HG02981 (cell line): ENCODE results near the gene SPECC1.
A peak's percentile ranks its signal among the peaks of the same experiment; 100 is the strongest.
"Not testable (repeated sequence)": the region's sequence is repeated elsewhere in the genome, so short reads cannot be mapped to it uniquely, and the experiment has no call there.

Experiments
- ATAC-seq: cut with Tn5 transposase; IDR thresholded peaks from one replicate; pipeline ENCODE4 v1.9.1; 2021; ENCODE audit warnings: mild to moderate bottlenecking, moderate library complexity; ENCODE audit not compliant: unreplicated experiment

SPECC1 gene

DNA sequence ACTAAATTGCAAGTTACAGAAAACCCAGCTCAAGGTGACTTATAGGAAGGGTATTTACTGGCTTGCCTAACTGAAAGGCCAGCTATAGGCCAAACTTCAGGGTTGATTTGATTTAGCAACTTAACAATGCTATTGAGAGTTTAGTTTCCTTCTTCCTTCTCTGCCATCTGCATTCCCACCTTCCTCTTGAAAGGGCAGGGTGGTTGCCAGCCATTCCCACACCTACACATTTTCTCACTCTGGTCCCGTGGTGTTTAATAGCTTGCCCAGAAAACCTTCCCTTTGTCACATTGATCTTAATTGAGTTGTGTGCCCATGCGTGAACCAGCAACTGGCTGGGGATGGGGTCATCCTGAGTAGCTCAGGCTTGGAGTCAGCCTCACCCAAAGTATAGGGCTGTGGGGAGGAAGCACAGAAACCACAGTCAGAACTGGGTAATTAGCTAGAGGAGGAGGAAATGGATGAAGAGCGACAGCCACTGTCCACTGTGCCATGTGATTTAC, 194.7 kb downstream of the SPECC1 start:
- no peak for ATAC-seq

DNA sequence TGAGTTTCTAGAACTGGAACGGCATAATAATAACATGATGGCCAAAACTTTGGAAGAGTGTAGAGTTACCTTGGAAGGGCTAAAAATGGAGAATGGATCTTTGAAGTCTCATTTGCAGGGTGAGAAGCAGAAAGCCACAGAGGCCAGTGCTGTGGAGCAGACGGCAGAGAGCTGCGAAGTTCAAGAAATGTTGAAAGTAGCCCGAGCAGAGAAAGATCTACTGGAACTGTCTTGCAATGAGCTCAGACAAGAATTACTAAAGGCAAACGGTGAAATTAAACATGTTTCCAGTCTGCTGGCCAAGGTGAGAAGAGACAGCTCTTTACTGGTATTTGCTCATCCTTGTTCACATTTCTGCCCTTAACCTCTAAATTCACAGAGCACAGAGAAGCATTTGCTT, 196.4 kb downstream of the SPECC1 start:
- ATAC-seq, result no peak

DNA sequence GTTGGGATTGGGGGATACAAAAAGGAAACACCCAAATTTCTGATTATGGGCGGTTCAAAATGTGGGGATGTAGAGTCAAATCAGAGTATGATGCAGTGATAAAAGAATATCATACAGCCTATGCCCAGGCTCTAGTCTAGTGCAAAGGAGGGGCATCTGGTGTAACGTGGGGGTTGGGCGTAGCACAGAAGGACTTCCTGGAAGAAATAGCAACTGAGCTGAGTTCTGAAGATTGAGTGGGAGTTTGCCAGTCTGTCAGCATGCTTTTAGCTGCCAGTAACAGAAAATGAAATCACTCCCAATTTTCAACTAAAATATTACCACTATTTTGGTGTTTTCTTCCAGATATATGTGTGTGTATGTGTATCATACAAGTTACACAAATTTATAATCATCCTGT, 196.9 kb downstream of the SPECC1 start:
- ATAC-seq, result no peak

DNA sequence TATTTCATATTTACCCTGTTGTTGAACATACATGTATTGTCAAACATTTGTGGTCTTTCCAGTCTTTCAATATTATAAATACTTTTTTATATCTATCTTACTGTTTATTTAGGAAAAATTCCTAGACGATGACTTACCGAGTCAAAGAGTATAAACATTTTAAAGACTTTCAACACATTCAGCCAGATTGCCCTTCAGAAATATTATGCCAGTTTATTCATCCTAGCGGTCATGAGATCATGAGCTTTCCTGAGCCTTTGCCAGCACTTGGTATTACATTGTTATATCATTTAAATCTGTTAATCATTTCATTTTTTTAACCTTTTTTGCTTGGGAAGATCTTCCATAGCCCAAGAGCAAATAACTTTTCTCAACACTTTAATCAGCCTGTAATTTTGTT, 197.4 kb downstream of the SPECC1 start:
- ATAC-seq, result no peak

DNA sequence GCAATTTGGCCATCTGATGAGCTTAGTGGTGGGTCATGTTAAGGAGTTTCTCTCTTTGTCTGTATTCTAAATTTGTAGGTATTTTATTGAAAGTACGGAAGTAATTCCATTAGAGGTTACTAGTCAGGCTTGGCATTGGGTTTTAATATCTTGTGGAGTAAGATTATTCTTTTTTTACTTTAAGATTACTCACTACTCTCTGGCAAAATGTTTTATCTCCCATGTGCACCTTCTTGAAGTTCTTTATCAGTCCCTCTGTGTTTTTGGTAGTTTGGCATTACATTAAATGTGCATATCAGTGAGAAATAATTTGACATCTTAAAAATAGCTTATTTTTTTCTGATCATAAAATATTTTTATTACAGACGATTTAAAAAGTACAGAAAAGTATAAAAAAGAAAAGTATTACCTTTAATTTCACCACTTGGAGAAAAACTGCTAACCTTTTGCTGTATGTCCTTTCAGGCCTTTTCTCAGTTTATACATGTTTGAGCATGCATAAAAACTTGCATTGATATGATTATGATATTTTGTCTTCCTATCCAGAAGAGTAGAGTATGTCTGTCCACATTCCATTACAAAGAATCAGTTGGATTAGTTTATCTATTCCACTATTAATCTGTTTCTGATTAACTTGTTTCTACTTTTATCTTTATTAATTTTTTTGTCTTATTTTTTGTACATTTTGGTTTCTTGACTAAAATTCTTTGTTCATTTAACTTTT, 198.3 kb downstream of the SPECC1 start:
- no peak for ATAC-seq

DNA sequence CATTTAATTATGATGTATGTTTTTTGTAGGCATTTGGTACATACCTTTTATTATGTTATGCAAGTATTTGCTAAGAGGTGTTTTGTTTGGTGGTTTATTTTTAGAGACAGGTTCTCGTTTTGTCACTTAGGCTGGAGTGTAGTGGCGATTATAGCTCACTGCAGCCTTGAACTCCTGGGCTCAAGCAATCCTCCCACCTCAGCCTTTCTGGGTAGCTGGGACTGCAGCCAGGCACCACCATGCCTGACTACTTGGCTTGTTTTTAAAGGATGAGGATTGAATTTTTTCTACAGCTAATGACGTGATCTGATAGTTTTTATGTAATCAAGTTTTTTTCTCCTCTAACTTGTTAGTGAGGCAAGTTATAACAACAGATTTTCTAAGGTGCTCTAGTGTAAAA, 199.6 kb downstream of the SPECC1 start:
- ATAC-seq, result no peak

DNA sequence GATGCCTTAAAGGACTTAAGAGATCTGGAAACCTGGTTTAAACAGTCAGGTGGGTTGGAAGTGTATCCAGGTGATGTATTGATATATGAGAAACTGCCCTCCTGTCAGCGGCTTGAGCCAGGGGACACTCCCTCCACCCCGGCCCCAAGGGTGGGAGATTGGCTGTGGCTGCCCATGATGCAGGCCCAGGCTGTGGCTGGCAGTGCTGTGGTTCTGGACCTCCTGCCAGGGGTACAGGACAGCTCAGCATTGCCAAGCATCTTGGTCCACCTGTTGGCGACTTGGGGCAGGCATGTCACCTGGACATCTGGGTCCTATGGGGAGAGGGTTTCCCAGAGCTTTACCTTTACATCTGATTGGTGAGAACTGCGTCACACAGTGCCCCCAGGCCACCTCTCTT, 201.0 kb downstream of the SPECC1 start:
- ATAC-seq, result no peak

DNA sequence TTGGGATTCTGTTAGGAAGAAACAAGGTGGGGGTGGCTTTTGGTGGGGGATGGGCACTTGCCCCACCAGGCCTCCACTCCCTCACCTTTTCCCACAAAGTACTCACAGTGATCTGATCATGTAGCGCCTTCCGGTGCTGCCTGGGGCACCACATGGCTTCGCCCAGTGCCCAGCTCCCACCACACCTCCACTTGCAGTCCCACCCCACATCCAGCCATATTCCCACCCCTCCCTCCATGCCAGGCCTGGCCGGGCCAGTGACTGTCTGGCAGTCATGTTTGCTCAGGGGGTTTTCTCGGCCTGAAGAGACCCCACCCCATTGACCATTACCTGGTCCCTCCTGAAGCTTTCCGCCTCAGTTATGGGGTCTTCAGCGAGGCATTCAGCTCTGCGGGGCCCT, 201.5 kb downstream of the SPECC1 start:
- no peak for ATAC-seq

DNA sequence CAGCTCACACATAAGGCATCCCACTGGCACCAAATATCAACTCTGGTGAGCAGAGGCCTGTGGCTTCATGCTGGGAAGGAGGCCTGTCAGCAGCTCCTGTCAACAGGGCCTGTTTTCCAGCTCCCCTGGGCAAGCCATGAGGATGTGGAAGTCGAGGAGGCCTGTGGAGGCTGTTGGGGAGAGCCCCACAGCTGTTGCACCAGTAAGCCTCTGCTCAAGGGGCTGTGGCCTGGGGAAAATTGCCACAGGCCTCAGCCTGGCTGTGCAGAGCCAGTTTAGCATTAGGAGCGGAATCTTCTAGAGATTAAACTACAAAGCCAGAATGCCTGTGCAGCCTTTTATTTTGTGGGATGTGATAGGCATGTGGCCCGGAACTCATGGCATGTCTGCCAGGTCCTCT, 202.1 kb downstream of the SPECC1 start:
- no peak for ATAC-seq

DNA sequence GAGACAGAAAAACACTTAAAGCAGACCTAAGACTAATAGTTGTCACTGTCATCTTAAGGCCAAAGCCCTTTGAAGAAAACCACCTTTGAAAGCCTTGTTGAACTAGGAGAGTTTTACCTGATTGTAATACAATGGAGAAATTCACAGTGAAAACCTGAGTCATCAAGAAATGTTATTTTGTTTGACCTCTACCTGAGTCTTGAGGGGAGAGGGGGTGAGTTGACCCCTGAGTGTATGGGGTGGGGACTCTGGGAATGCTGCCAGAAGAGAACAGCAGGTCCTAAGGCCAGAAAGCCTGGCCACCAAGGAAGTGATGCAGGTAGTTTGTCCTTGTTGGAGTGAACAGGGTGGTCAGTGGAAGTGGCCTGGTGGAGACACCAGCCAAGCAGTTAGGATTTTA, 204.3 kb downstream of the SPECC1 start:
- no peak for ATAC-seq

DNA sequence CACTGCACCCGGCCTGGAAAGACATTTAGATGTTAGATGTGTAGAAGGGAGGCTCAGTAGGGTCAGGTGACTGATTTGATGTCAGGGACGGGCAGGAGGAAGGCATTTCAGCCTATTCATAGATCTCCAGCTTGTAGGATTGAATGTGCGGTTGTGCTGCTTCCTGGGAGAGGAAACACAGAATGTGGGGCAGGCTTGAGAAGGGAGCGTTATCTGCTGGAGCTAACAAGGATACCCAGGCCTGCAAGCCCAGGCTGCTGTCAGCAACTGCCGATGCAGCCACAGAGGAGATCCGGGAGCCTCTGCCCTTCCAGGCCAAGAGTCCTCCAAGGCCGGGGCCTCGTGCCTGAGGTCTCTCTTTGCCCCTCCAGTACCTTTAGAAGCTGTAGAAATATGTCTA, 205.6 kb downstream of the SPECC1 start:
- no peak for ATAC-seq

DNA sequence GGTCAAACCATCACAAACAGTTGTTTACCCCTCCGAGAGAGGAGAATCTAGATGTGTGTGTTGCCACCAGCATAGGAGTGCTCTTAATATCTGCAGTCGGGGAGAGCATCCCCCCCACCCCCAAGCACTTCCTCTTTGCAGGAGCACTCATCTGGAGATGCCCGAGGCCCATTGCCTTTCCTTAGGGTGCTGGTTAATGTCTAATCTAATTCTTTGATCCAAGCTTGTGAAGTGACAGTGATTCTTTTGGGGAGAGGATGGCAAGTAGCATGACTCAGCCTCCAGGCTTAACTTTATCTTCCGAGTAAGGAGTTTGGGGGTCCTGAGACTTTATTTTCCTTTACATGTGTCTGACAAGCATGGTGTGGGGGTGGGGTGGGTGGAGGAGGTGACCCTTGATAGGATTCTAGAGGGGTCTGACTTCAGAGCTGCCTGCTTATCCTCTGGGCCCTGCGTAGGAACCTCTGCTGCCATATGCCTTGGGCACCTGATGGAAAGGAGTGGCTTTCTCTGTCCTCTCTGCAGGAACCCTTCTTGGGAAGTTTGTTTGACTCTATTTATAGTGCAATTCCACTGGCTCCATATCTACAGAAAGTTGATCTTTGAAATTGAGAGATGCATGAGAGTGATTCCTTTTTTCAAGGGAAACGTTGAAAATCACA, 207.1 kb downstream of the SPECC1 start:
- no peak for ATAC-seq

DNA sequence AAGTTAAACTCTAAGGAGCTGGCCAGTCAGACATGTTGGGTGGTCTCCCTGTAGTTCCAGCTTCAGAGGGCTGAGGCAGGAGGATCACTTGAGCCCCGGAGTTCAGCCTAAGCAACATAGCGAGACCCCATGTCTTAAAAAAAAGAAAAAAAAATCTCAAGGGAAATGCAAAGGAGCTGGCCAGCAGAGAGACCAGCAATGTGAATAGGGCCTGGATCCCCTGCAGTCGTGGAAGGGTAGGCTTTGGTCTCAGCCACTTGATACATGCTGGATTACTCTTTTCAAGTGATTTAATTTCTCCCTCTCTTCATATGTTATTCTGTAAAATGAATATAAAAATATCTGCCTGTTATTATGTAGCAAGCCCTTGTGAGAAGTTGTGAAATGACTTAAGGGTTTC, 207.7 kb downstream of the SPECC1 start:
- ATAC-seq, result no peak

DNA sequence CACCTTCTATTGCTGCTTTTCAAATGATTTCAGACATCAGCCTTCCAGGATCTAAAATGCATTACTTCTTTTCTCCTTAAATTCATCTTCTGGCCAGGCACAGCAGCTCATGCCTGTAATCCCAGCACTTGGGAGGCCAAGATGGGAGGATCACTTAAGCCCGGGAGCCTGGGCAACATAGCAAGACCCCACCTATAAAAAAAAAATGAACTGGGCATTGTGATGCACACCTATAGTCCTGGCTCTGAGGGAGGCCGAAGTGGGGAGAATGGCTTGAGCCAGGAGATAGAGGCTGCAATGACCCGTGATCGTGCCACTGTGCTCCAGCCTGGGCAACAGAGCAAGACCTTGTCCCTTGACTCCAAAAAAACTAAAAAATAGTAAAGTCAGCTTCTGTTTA, 208.5 kb downstream of the SPECC1 start:
- ATAC-seq, result no peak

DNA sequence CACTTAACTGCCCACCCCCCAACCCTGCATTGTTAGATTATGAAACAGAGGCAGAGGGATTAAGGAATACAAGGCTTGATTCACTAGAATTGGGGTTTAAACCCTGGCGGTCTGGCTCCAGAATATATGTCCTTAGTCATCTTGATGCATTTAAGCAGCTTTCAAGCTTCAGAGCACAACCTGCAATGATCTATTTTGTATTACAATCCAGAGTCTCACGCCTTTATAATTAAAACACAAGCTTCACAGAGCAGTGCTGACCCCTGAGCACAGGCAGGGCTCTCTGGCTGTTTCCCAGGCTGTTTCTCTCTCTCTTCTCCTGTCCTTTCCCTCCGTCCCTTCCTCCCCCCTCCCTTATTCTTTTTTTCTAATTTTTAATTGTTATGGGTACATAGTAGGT, 209.1 kb downstream of the SPECC1 start:
- no peak for ATAC-seq

DNA sequence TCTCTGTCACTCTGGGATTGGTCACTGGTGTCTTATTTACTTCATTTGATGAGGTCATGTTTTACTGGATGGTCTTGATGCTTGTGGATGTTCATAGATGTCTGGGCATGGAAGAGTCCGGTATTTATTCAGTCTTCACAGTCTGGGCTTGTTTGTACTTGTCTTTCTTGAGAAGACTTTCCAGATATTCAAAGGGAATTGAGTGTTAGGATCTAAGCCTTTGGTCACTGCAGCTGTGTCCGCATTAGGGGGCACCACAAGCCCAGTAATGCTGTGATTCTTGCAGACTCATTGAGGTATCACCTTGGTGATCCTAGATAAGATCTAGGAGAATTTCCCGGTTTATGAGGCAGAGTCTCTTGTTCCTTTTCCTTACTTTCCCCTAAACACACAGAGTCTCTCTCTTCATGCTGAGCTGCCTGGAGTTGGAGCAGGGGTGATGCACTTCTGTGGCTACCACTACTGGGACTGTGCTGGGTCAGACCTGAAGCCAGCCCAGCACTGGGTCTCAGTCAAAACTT, 214.7 kb downstream of the SPECC1 start:
- no peak for ATAC-seq

DNA sequence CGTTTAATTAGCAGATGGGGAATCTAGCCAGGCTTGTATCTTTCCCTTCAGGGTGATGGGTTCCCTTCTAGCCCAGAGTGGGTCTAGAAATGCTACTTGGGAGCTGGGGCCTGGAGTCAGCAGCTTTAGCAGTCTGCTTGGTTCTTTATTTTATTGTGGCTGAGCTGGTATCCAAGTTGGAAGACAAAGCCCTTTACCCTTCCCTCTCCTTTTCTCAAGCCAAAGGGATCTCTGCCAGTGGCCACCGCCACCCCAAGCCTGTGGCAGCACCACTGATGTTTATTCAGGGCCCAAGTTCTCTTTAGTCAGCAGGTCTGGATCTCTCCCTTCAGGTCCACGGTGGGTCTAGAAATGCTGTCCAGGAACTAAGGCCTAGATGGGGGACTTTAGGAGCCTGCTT, 215.2 kb downstream of the SPECC1 start:
- no peak for ATAC-seq

DNA sequence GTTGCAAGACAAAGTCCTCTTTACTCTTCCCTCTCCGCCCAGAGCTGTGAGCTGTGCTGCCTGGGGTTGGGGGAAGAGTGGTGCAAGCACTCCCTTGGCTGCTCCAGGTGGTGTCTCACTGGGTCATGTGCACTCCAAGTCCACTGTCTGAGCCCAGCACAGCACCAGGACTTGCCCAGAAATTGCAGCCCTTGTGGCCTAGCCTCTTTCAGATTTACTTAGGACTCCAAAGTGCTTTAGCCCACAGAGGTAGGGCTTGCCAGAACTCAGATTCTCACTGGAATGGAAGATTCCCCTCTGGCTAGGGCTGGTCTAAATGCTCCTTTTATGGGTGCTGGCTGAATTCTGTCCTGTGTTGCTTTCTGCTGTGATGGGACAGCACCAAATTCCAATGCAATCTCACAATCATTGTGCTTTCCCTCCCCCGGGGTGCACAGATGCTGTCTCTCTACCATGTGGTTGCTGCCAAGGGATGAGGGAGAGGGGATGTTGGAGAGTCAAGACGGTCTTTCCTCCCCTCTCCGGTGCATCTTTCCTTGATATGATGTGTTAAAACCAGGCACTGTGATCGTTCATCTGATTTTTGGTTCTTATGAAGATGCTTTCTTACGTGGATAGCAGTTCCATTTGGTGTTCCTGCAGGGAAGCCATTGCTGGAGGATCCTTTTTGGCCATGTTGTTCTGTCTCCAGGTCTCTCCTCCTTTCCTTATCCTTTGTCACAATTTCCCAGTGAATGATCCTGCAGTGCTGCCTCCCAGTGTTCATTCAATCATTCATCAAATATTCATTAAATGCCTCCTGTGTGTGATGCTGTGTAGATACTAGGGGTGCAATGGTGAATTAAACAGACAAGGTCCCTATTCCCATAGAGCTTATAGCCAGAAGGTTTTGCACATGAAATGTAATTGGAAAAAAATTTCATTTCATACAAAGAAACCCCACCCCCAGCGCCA, 216.3 kb downstream of the SPECC1 start:
- ATAC-seq, result no peak

DNA sequence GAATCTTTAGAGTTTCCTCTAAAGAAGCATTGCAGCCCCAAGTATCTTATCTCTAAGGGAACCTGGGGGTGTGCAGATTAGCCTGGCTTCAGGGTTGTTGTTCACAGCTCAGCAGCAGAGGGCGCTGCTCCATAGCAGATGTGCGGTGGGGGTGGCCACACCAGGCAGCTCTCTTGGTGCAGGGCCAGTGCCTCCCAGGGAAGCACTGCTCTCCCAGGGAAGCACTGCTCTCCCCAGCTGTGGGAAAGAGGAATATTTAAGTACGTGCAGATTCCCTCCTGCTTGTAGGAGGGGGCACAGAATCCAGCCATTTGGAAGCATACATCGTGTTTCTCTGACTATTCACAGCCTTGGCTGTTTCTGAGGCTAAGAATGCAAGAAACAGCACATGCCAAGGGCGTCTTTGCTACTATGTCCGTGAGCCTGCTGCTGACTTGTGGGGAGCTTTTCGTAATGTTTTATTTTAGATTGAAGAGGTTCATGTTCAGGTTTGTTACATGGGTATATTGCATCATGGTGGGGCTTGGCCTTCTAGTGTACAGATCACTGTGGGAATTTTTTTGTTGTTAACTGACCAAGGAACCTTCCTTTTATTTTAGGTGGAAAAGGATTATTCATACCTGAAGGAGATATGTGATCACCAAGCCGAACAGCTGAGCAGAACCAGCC, 217.8 kb downstream of the SPECC1 start:
- peak; percentile 76 for ATAC-seq

DNA sequence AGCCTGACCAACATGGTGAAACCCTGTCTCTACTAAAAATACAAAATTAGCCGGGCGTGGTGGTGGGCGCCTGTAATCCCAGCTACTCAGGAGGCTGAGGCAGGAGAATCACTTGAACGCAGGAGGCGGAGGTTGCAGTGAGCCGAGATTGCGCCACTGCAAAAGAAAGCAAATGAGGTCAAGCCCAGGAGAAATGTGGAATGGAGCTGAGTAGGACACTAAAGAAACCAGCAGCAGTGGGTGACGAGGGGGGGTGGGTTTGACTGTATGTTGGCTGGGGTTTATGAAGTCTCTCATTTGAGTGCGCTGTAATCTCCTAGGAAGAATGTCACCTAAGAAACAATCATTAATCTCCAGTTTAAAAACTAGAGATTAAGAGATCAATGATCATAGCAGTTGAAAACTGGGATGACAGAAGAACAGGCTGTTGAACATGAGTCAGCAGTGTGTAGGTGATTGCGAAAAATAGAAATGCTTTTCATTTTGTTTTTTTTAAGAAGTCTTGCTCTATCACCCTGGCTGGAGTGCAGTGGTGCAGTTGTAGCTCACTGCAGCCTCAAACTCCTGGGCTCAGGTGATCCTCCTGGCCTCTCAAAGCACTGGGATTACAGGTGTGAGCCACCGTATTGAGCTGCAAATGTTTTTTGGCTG, 218.7 kb downstream of the SPECC1 start:
- not testable (repeated sequence) for ATAC-seq
